GM10248 (cell line): Measurements from ENCODE around the gene CFP.

Source experiments
- CTCF ChIA-PET: fragments of 300-600 bp; sonication (Branson Sonifier 250); formaldehyde crosslinking; extraction: SDS; loops from one replicate; lab custom pipeline; 2021; ENCODE audit warnings: antibody characterized with exemption; lab: Yijun Ruan, JAX
- POLR2A ChIA-PET: fragments of 350-650 bp; sonication (Branson Sonifier 250); formaldehyde crosslinking; extraction: SDS; loops from one replicate; lab custom pipeline; 2020; ENCODE audit warnings: antibody characterized with exemption; lab: Yijun Ruan, JAX
- DNase-seq: peaks from one replicate; pipeline ENCODE4 v3.0.0; 2012; ENCODE audit errors: extremely low spot score
- CTCF ChIP-seq: IDR thresholded peaks from 2 replicates; pipeline ENCODE4 v1.5.1; 2012; ENCODE audit warnings: mild to moderate bottlenecking, low read depth; ENCODE audit errors: extremely low read depth, missing control alignments, control extremely low read depth

The CFP gene

DNA sequence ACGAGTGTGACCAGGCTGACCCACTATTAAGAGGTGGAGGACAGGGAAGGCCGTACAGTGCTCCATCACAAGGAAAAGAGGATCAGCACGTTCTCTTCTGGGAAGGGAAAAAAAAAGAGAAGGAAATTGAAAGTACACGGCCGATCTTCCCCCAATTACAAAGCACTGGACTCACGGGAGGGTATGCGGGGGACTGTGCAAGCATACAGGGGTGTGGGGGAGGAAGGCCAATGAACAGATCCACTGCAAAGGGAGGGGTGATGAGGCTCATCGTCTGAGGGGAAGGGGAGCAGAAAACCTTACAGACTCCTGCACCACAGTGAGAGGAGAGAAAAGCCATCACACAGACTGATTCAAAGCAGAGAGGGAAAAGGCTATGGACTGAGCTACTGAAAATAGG, 19.5 kb upstream of the CFP start:
- POLR2A ChIA-PET: interaction anchor here (0.6 to 1.2 kb wide), 2 partner anchors 93 kb away, joined by 5 to 6 read pairs; no protein-coding TSS in a partner anchor
- DNase-seq: no peak
- CTCF ChIA-PET: no interaction called here
- no peak for TF ChIP-seq CTCF

DNA sequence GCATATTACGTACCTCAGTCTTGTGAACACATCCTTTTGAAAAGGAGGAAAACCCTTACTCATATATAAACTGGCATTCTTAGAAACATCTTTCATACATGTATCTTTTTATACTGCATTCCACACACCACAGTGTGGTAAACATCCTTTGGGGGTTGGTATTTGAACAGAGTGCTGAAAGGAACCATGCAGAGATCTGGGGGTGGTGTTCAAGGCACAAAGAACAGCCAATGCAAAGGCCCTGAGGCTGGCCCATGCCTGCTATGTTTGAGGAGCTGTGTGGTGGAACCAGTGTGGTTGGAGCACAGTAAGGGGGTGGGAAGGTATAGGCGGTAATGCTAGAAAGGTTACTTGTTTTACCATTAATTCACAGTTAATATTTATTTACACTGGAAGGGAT, 18.6 kb upstream of the CFP start:
- CTCF ChIA-PET: interaction anchor here (1.6 kb wide), 1 partner anchor 10 kb away, joined by 7 read pairs; no protein-coding TSS in a partner anchor
- no peak for DNase-seq
- no peak for TF ChIP-seq CTCF
- POLR2A ChIA-PET: interaction anchor here (0.6 to 1.2 kb wide), 2 partner anchors 93 to 323 kb away, joined by 3 to 6 read pairs; no protein-coding TSS in a partner anchor

DNA sequence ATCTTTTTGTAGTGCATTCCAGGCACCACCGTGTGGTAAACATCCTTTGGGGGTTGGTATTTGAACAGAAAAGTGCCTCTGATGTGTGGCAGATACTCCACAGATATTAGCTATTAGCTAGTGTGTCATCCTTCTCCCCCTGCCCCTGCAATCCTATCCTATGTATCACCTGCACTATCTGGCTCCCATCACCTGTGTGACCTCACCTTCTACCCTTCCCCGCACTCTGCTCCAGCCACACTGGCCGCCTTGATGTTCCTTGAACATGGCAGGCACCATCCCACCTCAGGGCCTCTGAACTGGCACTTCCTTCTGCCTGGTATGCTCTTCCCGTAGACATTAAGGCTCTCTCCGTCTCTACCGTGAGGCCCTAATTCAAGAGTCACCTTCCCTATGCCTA, 16.9 kb upstream of the CFP start:
- TF ChIP-seq CTCF: no peak
- CTCF ChIA-PET: no interaction called here
- no peak for DNase-seq
- POLR2A ChIA-PET: no interaction called here

- ChIA-PET CTCF (interaction anchor here (1.5 kb wide), 1 partner anchor 32 kb away, joined by 4 read pairs; no protein-coding TSS in a partner anchor), POLR2A (no interaction called here)
These were observed 15.8 kb upstream of the CFP start for GRCh38 chrX:47645530-47645929.

GRCh38 chrX:47644557-47645091, 14.9 kb upstream of the CFP start:
- ChIA-PET CTCF (interaction anchor here (1.0 to 2.1 kb wide), 10 partner anchors 13 to 382 kb away, joined by 3 to 10 read pairs (median 4); no protein-coding TSS in a partner anchor), POLR2A (no interaction called here)
- DNase-seq: no peak
- peak; percentile 25 for TF ChIP-seq CTCF

More at GRCh38 chrX:47645530-47645929, 15.8 kb upstream of the CFP start:
- DNase-seq: no peak
- TF ChIP-seq CTCF: no peak

GRCh38 chrX:47643926-47644325, 14.2 kb upstream of the CFP start:
- CTCF ChIA-PET: interaction anchor here (1.0 to 2.1 kb wide), 10 partner anchors 13 to 383 kb away, joined by 3 to 10 read pairs (median 4); no protein-coding TSS in a partner anchor
- peak; percentile 25 for TF ChIP-seq CTCF
- POLR2A ChIA-PET: no interaction called here
- DNase-seq: no peak

GRCh38 chrX:47638816-47639215, 9.1 kb upstream of the CFP start:
- DNase-seq: no peak
- TF ChIP-seq CTCF: no peak
- POLR2A ChIA-PET: no interaction called here
- CTCF ChIA-PET: interaction anchor here (1.9 kb wide), 1 partner anchor 9 kb away, joined by 7 read pairs; no protein-coding TSS in a partner anchor
